GM12872 (cell line): ENCODE measurements around the gene ALDH8A1.

Source experiments
- CTCF ChIP-seq: IDR thresholded peaks from 3 replicates; pipeline ENCODE4 v1.5.1; 2011; ENCODE audit warnings: low read depth, mild to moderate bottlenecking, low read length, moderate library complexity; ENCODE audit not compliant: insufficient read depth

The ALDH8A1 gene

DNA sequence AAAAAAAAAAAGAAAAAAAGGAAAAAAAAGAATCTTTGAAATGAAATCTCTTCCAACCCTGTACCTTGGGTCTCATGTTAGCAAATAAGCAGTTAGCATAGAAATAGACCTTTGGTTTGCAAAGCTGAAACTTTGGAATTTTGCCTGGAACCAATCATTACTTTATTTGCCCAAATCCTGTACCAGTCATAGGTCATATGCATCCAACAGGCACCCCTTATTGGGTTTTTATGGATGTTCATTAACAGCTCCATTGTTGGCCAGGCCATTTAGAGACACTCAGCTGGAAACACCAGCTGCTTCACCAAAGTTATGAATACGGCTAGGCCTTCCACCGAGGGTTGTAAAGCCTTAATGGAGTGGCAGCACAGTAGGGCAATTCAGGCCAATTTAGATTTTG is 53.0 kb downstream of the ALDH8A1 start:
- TF ChIP-seq CTCF: no peak

DNA sequence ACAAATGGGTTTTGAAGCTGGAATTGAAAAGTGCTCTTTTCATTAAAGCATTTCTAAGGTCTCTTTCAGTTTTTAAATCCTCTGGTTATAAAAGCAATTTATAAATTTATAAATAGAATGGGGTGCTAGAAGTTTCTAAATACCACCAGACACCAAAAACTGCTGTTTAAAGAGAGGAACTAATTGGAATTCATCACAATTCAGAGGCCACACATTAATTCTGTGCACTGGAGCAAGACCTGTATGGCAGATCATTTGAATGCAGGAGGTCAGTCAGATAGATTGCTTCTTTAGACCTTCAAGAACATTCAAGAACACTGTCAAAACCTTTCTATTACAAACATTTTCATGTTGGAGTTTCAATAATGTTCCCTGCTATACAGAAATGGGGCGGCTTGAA is 55.1 kb downstream of the ALDH8A1 start:
- TF ChIP-seq CTCF: no peak

DNA sequence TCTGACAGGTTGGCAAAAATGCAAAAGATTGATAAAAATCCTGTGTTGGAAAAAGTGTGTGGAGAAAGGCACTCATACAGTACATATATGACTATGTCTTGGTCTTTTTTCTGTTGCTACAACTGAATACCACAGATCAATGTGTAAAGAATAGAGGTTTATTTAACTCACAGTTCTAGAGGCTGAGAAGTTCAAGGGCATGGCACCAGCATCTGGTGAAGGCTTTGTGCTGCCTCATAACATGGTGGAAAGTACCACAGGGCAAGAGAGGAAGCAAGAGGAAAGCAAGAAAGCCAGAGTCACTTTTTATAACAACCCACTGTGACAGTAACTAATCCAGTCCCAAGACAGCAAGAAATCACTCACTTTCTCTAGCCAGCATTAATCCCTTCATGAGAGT is 57.5 kb downstream of the ALDH8A1 start:
- no peak for TF ChIP-seq CTCF

DNA sequence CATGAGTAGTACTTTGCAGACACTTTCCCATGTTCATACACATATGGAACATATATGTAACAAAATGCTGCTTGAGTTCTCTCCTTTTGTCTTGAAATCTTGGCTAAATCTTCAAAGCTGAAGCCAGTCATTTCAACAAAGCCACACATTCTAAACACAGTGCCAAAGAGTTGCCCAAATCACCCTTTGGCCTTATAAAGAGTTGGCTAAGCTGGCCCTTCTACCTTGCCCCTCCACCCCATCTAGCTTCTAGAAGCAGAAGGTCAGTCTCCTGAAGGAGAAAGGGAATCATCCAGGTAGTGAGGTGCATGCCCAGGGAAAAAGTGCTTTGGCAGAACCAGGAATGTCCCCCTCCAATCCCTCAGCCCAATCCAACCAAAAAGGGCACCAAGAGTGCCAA is 58.3 kb downstream of the ALDH8A1 start:
- TF ChIP-seq CTCF: no peak

GRCh38 chr6:134888316-134888715 is 61.6 kb downstream of the ALDH8A1 start:
- no peak for TF ChIP-seq CTCF

DNA sequence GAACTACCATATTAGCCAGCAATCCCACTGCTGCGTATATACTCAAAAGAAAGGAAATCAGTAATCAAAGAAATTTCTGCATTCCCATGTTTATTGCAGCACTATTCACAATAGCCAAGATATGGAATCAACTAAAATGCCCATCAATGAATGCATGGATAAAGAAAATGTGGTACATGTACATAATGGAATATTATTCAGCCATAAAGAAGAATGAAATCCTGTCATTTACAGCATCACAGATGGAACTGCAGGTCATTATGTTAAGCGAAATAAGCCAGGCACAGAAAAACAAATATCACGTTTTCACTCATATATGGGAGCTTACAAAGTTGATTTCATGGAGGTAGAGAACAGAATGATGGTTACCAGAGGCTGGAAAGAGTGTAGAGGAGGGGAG is 65.1 kb downstream of the ALDH8A1 start:
- no peak for TF ChIP-seq CTCF

DNA sequence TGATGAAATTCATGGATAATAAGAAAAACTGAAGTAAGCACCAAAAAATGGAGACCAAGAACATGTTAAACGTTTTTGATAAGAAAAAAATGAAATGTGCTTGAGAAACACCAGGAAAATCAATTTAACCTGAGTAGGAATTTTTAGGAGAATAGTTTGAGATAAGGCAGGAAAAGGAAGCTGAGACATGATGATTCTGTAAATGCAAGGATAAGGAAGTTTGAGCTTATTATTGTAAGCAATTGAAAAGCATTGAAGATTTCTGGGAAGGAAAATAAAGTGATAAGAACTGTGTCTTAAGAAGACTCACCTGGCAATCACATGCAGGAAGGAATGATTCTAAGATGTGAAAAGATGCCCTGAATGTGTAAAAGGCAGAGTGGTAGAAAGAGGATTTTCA is 66.6 kb downstream of the ALDH8A1 start:
- TF ChIP-seq CTCF: no peak
